Heart right ventricle (tissue), 16 donors: ENCODE data around the gene RBM15. TPM values are rescaled to one million over a fixed set of nuclear protein-coding genes. Genes with fewer than 3 reads are reported as not detected.

Experiments used
- ATAC-seq, 8 donors: fragments of 200-7000 bp; cut with Tn5 transposase; one replicate each; pipeline ENCODE4 v1.9.1; 2020; ENCODE audit warnings: mild to moderate bottlenecking in 8 of 8, moderate library complexity in 8 of 8, moderate number of reproducible peaks in 1 of 8
- DNase-seq, 2 donors: peaks; one replicate each; pipeline ENCODE4 v3.0.0-alpha.2; 2020
- H3K27ac ChIP-seq, 10 donors: fragments of 200-600 bp; sonication (generic) in 2 of 10; one replicate each; pipeline versions ENCODE4 v1.5.0 to v1.8.0; 2020 to 2022; ENCODE audit warnings: mild to moderate bottlenecking in 3 of 10
- H3K27me3 ChIP-seq, 7 donors: fragments of 200-600 bp; one replicate each; pipeline ENCODE4 v1.8.0; 2021 to 2022; ENCODE audit warnings: mild to moderate bottlenecking in 2 of 7
- H3K36me3 ChIP-seq, 9 donors: fragments of 200-600 bp; sonication (generic) in 1 of 9; one replicate each; pipeline versions ENCODE4 v1.5.0 to v1.8.0; 2020 to 2022; ENCODE audit warnings: mild to moderate bottlenecking in 2 of 9
- H3K4me1 ChIP-seq, 9 donors: fragments of 200-600 bp; sonication (generic) in 1 of 9; one replicate each; pipeline versions ENCODE4 v1.5.0 to v1.8.0; 2020 to 2022; ENCODE audit warnings: mild to moderate bottlenecking in 4 of 9
- H3K4me3 ChIP-seq, 10 donors: fragments of 200-600 bp; sonication (generic) in 2 of 10; one replicate each; pipeline versions ENCODE4 v1.5.0 to v1.8.0; 2020 to 2022; ENCODE audit warnings: mild to moderate bottlenecking in 7 of 10, moderate library complexity in 2 of 10
- H3K9me3 ChIP-seq, 11 donors: fragments of 200-600 bp in 10 of 11; sonication (generic) in 2 of 11; one replicate each; pipeline versions ENCODE4 v1.5.0 to v1.8.0; 2013 to 2022; ENCODE audit warnings: mild to moderate bottlenecking in 2 of 11, control low read depth in 1 of 11, moderate library complexity in 1 of 11
- WGBS, 2 donors: extraction: QIAGEN DNeasy Blood & Tissue Kit; methylation state at CpG; one replicate each; pipeline ENCODE4 v1.1.7; 2013; ENCODE audit warnings: inconsistent platforms in 1 of 2; 5-methylcytosine and 5-hydroxymethylcytosine counted together
- intact Hi-C, 10 donors: fragments of 100-400 bp; cut with DNase I; formaldehyde crosslinking; loops; one replicate each; pipeline versions ENCODE4 v1.11.1 to v1.14.2; 2022
- polyA plus RNA-seq, 2 donors: library from polyadenylated mRNA; stranded (reverse); fragments of 200-250 nt; gene quantifications; one replicate each; pipeline ENCODE4 v1.2.3, GENCODE V29; 2013
- total RNA-seq, 10 donors: library from RNA; stranded (reverse); fragmentation: NEBNext Ultra II Directional in 3 of 10; extraction: Animal tissue kit (Norgen Biotek cat#: 25700) in 3 of 10; gene quantifications; one replicate each; pipeline versions ENCODE4 v1.2.1 to v1.2.4, GENCODE V29; 2021 to 2023
- TF ChIP-seq, protein P1 (sequence below), 9 donors: fragments of 200-600 bp; sonication (generic) in 2 of 9; IDR thresholded peaks; one replicate each; pipeline versions ENCODE4 v1.5.0 to v1.8.0; 2021 to 2022; ENCODE audit warnings: antibody characterized with exemption in 9 of 9, mild to moderate bottlenecking in 5 of 9, moderate library complexity in 1 of 9
- donor health status: Arrhythmogenic right ventricular cardiomyopathy.
- donor health status: ischemic (EF 13 %, LVEDD 7.1; RV severe dilation, severe dysfunction).
- donor health status: healthy with polysubstance abuse.
- donor health status: DM: no; HTN: yes; CAD: no.
- donor health status: DM: no; HTN: no; CAD: no.
- donor health status: ischemic (EF 25% LVEDD 6.9; RV normal size, moderate dysfunction).
- donor health status: ischemic (EF 25% LVEDD 5.7; RV mildly dilated, moderate dysfunction).
- donor health status: healthy.
- donor health status: DM: yes; HTN: yes; CAD: no.
- donor health status: Ischemic cardiomyopathy.
- donor health status: ischemic (EF 35%, LVEDD 5.7; RV mildly dilated, moderate dysfunction).
- donor health status: nonischemic (EF 11% LVEDD 7.7; RV severe dilation, severe dysfunction).
- donor health status: DM: yes; HTN: yes; CAD: no.
- donor health status: PGD.
- donor health status: ischemic (EF 29% LVEDD 5.4; RV normal size, mild dysfunction).
- donor health status: nonischemic (EF 23%, LVEDD 6.1; RV moderate dilation, normal function).

The RBM15 gene
- total and polyA plus RNA-seq, 12 donors, result 1.4 to 22.3 (median 18.8) TPM

DNA sequence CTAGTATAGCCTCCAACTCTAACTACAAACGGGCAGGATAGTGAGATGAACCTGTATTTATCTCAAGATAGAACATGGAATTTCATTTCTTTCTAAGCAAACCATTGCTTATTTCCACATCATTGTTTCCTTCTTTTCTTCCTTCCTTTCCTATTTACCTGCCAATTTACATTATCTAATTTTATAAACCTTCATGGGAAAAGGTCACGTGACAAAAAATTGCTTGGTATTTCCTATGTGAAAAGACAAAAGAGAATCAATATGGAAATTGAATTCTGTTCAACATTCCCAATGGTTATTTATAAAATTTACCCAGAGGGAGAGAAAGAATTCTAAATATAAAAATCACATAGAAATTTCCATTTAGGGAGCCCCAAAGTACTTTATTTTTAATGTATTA is 22.4 kb upstream of the RBM15 start:
- Histone ChIP-seq H3K4me3 (no peak overlapping the region), H3K27ac (no peak overlapping the region), H3K9me3 (peaks cover 0 to 4% (median 0%) of the 10 kb centered on the region in 11 donors), H3K36me3 (no peaks in the 10 kb centered on the region), H3K27me3 (no peaks in the 10 kb centered on the region), H3K4me1 (peaks cover 3 to 13% (median 11%) of the 10 kb centered on the region in 9 donors)
- WGBS, 2 donors, result 64 to 81% methylated on average over 2 of the region's 2 CpGs
- TF ChIP-seq, protein P1, sequence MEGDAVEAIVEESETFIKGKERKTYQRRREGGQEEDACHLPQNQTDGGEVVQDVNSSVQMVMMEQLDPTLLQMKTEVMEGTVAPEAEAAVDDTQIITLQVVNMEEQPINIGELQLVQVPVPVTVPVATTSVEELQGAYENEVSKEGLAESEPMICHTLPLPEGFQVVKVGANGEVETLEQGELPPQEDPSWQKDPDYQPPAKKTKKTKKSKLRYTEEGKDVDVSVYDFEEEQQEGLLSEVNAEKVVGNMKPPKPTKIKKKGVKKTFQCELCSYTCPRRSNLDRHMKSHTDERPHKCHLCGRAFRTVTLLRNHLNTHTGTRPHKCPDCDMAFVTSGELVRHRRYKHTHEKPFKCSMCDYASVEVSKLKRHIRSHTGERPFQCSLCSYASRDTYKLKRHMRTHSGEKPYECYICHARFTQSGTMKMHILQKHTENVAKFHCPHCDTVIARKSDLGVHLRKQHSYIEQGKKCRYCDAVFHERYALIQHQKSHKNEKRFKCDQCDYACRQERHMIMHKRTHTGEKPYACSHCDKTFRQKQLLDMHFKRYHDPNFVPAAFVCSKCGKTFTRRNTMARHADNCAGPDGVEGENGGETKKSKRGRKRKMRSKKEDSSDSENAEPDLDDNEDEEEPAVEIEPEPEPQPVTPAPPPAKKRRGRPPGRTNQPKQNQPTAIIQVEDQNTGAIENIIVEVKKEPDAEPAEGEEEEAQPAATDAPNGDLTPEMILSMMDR (IDR thresholded peaks at IDR 0.05), result no peak
- DNase-seq, result no peak
- intact Hi-C loops, result loop anchor here in 4 of 10 donors (10.0 kb wide), 3 partner anchors 138 to 168 kb away; partner anchors contain the start of gene PROK1 (in 3 of the 4)
- ATAC-seq, result no peak

DNA sequence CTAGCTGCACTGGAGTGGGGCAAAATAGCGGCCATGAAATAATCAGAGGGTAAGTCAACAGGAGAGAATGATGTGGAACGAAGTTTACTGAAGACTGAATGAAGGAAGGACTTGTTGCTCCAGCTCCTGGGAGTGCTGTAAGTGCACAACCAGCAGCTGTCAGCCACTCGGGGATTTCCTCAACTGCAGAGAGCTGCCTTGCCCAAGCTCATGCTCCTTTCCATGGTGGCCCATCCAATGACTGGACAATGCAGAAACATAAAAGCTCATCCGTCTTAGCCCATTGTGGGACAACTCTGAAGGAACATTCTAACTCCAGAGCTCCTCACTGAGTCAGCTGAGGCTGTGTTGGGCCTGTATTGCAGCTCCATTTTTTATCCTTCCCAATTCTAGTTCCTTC is 21.1 kb upstream of the RBM15 start:
- DNase-seq (no peak), ATAC-seq (no peak)
- Histone ChIP-seq H3K4me3 (no peak overlapping the region), H3K4me1 (peaks cover 0 to 1% (median 0%) of the 10 kb centered on the region in 9 donors), H3K9me3 (peaks cover 0 to 4% (median 0%) of the 10 kb centered on the region in 11 donors), H3K27ac (no peak overlapping the region), H3K27me3 (no peaks in the 10 kb centered on the region), H3K36me3 (no peaks in the 10 kb centered on the region)
- TF ChIP-seq, protein P1 (IDR thresholded peaks at IDR 0.05), result no peak
- 89 to 90% methylated on average over 4 of the region's 4 CpGs for WGBS, 2 donors
- intact Hi-C loops, result loop anchor here in 4 of 10 donors (10.0 kb wide), 3 partner anchors 137 to 167 kb away; partner anchors contain the start of gene PROK1 (in 3 of the 4)

DNA sequence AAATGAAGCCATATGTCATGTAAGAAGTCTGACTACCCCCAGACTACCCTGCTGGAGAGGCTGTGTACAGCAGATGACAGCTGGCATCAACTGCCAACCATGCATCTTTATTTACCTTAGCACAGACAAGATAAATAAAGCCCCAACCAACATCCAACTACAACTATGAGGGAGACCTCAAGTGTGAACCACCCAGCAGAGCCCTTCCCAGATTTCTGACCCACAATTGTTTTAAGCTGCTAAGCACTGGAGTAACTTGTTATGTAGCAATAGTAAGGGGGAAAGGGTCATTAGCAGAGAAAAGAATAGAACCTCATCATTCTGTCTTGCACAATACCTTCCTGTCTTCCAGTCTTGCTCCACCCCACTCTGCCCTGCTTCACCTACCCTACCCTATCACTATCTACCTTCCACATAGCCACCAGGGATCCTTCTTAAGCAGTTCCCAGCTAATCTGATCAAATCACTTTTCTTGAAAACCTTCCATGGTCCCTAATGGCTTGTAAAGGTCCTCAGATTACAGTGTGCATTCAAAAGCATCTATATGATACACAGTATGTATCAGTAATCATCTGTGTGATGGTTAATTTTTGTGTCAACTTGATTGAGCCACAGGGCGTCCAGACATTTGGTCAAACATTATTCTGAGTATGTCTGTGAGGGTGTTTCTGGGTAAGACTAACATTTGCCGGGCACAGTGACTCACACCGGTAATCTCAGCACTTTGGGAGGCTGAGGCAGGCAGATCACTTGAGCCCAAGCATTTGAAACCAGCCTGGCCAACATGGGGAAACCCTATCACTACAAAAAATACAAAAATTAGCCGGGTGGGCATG is 19.6 kb upstream of the RBM15 start:
- H3K9me3 ChIP-seq, result peaks cover 0 to 4% (median 0%) of the 10 kb centered on the region in 11 donors
- no peaks in the 10 kb centered on the region for H3K27me3 ChIP-seq
- no peaks in the 10 kb centered on the region for H3K36me3 ChIP-seq
- intact Hi-C loops, result loop anchor here in 4 of 10 donors (10.0 kb wide), 3 partner anchors 135 to 165 kb away; partner anchors contain the start of gene PROK1 (in 3 of the 4)
- no peaks in the 10 kb centered on the region for H3K4me1 ChIP-seq
- ATAC-seq (no peak), DNase-seq (no peak)
- WGBS, 2 donors, result 81% methylated on average over 4 of the region's 4 CpGs
- no peak overlapping the region for H3K4me3 ChIP-seq
- TF ChIP-seq, protein P1 (IDR thresholded peaks at IDR 0.05), result no peak
- no peak overlapping the region for H3K27ac ChIP-seq

DNA sequence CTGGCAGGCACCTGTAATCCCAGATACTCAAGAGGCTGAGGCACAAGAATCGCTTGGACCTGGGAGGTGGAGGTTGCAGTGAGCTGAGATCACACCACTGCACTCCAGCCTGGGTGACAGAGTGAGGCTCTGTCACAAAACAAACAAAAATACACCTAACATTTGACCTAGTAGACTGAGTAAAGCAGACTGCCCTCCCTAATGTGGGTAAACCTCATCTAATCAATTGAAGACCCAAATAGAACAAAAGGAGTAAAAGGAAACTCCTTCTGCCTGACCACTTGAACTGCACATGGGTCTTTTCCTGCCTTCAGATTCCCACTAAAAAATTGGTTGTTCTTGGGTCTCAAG is 19.0 kb upstream of the RBM15 start:
- intact Hi-C loops, result no loop called here
- 95 to 96% methylated on average over 1 of the region's 1 CpG for WGBS, 2 donors

More for the DNA sequence above, 19.0 kb upstream of the RBM15 start:
- Histone ChIP-seq H3K9me3 (peaks cover 0 to 4% (median 0%) of the 10 kb centered on the region in 11 donors), H3K27ac (no peak overlapping the region), H3K4me1 (no peaks in the 10 kb centered on the region), H3K36me3 (no peaks in the 10 kb centered on the region), H3K4me3 (no peak overlapping the region), H3K27me3 (no peaks in the 10 kb centered on the region)
- ATAC-seq, result no peak
- no peak for DNase-seq
- TF ChIP-seq, protein P1 (IDR thresholded peaks at IDR 0.05), result no peak
